HL-60/S4 (cell line): ENCODE data around the gene LRIG1.

Experiments
- in situ Hi-C: fragments of 300-500 bp; cut with MboI; formaldehyde crosslinking; loops from 2 replicates; pipeline ENCODE4 v1.14.3; 2022; ENCODE audit warnings: low sequenced_read_pairs

Gene LRIG1

DNA sequence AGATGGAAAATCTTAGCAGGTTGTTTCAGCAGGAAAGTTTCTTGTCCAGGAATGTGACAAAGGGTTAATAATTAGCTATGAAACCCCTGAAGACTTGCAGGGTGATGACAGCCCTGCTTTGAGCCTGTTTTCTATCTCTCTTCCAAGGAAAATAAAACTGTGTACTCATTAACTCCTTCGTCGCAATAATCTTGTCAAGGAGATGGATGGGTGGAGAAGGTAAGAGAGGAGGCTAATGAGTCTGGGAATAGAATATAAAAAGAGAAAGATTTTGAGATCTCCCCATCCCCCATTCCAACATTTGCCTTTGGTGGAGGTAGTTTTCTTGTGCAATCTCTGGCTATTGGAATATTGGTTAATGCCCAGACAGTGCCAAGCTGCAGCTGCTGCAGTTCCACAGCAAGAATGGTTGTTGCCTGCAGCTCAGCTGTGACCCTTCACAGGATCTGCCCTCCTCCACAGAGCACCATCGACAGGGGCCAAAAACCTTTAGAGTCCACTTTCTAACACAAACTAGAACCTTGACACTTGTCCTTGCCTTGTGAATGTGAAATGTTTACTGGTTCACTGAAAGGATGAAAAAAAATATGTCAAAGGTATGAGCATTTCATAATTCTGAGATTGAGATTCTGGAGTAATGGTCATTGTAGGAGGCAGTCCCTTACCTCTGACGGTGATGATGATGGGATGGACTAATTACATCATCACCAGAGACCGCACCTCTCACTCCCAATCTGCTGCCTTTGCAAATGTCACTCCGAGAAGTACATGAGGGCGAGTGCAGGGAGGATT lies 4.2 kb upstream of the LRIG1 start:
- in situ Hi-C loops, result no loop called here

DNA sequence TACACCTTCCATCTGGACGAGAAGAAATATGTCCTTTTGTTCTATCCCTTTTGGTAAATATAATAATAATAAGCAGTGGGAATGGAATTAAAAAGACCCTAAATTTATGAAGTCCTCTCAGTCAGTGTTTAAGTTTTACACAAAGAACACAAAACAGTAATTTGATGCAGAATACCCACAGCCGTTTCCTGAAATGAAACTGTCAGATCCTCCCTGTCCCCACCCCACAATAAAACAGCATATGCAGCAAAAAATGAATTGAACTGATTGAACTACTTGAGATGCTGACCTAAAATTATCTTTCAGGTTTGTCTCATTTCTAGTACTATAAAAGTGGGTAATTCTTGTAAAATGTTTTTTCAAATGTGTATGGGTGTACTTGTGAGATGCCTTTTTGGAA lies 2.2 kb upstream of the LRIG1 start:
- in situ Hi-C loops, result no loop called here

- in situ Hi-C loops, result no loop called here
Measured at GRCh38 chr3:66502245-66502874, 1.5 kb upstream of the LRIG1 start.

DNA sequence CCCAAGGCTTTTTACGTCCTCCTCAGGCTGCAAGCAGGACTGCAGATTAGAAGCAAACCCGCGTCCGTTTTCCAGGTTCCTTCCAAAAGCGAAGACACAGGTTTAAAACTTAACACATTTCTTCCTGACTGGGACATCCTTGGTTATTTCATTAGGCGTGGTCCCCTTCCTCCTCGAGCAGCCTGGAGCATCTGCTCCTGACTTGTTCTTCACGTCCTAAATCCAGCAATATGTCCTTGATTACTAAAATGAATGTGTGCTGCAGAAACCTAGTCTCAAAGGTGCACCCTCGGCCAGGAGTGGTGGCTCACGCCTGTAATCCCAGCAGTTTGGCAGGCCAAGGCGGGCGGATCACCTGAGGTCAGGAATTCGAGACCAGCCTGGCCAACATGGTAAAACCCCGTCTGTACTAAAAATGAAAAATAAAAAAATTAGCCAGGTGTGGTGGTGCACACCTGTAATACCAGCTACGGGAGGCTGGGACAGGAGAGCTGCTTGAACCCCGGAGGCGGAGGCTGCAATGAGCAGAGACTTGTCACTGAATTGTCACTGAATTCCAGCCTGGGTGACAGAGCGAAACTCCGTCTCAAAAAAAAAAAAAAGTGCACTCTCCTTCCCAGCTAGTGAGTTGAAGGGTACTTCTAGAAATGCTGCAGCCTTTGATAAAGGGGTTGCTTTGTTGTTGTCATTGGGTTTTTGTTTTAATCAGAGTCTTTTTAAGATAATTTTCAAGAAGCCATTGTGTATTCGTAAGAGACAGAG lies 842 bp upstream of the LRIG1 start:
- in situ Hi-C loops, result no loop called here

GRCh38 chr3:66499881-66500575 lies 794 bp downstream of the LRIG1 start:
- in situ Hi-C loops, result no loop called here

- in situ Hi-C loops, result no loop called here
Measured at GRCh38 chr3:66498687-66499621, 1.9 kb downstream of the LRIG1 start.

DNA sequence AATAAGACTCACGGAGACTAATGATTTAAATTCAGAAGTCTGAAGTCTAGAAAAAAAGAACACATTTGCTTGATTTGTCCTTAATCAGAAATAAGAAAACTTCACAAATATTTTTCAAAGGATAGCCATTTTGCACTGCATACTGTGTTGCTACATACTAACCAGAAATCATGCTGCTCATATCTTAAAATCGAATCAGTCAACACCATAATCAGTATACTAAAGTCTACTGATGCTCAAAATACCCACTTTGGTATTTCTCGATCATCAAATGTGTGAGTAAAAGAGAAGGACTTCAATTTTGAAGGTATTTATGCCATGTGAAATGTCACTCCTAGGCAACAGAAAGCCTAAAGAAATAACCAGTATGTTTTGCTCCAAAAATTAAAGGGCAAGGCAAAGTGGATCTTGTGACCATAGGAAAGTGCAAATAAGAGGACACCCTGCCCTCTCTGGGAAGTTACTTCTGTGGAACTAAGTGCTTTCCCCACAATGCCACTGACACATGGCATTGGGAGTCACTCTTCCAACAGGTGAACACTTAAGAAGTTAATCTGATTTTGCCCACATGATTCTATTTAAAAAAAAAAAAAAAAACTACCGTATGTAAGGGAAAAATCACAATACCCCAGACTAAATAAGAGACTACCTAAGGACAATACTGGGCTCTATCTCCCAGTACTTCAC lies 2.7 kb downstream of the LRIG1 start:
- in situ Hi-C loops, result no loop called here

GRCh38 chr3:66497288-66497984 lies 3.4 kb downstream of the LRIG1 start:
- in situ Hi-C loops, result no loop called here

GRCh38 chr3:66496746-66497145 lies 4.1 kb downstream of the LRIG1 start:
- in situ Hi-C loops, result no loop called here

DNA sequence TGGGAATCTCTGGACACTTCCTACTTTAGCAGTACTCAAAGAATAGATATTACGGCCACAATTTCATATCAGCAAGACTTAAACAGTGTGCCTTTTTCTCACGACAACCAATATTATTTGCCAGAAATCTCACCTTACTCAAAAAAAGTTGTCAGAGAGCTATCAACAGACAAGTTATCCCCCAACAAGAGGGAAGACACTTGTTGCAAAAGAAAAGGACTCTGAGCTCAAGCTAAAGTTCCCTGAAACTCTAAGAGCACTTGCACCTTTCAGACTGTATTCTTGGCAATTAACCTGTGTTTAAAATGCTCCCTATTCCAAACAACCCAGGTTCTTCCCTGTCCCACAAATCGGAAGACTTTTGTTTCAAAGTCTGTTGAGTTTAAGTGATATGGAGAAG lies 4.5 kb downstream of the LRIG1 start:
- in situ Hi-C loops, result no loop called here

DNA sequence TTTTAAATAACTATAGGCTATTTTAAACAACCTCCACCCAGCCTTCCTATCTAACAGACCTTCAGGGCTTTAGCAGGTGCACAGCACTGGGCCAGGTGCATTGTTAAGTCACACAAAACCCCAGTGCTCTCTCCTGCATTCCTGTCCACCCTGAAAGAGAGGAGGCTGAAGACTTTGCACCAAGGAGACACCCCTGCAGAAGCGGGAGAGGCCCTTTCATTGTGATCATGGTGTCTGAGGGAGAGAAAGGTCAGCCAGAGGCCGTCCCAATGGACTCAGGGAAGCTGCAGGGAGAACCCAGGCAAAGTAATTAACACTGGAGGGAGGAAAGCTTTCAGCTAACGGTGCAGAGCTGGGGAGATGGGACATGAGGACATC lies 5.2 kb downstream of the LRIG1 start:
- in situ Hi-C loops, result no loop called here

DNA sequence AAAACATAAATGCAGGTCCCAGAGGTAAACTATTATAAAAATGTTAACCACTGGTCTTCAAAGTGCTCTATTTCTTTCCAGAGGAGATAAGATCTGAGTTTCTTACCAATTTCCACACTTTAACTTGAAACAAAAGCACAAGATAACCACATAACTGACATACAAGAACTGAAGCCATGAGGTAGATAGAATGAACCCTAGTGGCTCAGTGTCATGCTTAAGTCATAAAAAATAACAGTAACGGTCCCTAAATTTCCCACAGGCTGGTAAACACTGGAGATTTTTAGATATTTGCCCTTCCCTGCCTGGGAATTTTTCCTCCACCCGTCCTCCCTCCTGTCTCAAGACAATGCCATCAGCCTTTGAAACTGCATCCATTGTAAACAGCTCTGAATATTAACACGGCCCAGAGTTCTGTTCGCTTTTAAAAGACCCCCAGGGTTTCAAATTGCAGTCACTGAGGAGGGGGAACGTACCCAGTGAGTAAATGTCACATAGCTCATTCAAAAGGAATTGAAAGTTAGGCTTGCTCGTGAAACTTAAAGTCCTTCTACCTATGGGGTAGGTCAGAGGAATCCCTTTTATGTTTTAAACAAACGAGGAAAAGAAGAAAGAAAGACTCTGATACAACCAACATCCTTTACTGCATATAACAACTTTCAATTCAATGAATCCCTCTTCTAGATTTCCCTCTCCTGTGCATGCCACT lies 5.7 kb downstream of the LRIG1 start:
- in situ Hi-C loops, result no loop called here

DNA sequence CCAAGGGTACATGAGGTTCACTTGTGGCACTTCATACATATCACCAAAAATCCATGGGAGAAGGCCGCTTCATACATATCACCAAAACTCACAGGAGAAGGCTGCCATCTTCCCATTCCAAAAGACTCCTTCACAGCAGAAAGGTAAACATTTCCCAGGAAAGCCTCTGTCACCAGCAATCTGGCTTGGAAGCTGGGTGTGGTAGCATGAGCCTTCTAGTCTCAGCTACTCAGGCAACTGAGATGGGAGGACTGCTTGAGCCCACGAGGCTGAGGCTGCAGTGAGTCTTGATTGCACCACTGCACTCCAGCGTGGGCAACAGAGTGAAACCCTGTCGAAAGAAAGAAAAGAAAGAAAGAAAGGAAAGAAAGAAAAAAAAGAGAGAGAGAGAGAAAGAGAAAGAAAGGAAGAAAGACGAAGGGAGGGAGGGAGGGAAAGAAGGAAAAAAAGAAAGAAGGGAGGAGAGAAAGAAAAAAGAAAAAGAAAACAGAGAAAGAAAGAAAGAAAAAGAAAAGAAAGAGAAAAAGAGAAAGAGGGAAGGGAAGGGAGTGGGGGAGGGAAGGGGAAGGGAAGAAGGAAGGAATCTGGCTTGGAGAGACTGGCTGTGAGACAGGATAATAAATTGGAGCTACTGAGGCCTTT lies 7.2 kb downstream of the LRIG1 start:
- in situ Hi-C loops, result no loop called here

GRCh38 chr3:66492672-66493071 lies 8.2 kb downstream of the LRIG1 start:
- in situ Hi-C loops, result no loop called here

GRCh38 chr3:66492071-66492470 lies 8.8 kb downstream of the LRIG1 start:
- in situ Hi-C loops, result no loop called here

DNA sequence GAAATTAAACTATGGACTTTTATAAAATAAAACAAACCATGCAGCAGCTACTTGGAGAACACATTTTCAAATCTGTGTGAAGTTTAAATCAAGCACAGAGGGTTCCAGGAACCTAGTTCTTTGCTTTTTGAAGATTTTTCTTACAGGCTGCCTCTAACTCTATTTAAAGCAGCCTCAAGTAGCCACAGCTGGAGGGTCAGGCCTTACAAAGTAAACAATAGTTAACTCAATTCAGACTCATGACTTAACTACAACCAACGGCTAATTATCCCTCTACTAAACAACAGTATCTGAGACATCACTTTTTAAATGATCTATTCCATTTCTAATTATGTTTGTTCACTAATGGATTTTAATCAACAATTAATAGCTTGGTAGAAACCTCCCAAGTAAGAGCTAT lies 9.8 kb downstream of the LRIG1 start:
- in situ Hi-C loops, result no loop called here

DNA sequence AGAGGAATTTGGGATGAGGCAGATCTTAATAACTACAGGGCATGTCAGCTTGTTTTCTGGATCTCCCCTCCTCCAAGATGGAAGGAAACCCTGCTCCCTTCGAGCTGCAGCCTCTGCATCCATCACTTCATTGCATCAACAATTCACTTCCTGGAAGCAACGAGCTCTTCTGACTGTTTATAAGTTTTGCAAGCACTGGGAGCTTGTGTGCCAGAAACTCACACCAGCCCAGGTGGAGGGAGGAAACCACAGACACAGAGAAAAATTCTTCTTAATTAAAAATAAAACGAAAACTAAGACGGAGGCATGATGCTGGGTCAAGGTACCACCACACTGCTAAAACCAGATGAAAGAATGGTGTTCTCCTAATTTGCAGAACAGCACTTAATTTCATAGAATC lies 10.6 kb downstream of the LRIG1 start:
- in situ Hi-C loops, result no loop called here

DNA sequence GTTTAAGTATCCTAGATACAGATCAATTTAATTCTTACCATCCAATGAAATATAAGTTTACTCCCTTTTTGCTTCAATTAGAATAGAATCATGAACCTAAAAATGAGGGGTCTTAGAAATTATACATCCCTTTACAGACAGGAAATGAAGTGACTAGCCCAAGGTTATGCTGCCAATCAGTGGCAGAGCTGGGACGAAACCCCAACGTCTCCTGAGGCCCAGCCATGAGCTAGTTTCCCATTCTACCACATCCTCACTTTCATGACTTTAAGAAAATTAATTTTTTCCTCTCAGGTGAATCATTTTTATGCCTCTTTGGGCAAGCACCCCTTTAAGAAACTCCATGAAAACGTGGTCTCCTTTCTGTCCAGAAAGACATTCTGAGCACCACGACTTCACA lies 11.2 kb downstream of the LRIG1 start:
- in situ Hi-C loops, result no loop called here
